ENCODE data around the gene RAB5IF.
"Not testable (repeated sequence)": the region's sequence is repeated elsewhere in the genome, so short reads cannot be mapped to it uniquely, and the experiment has no call there.

Gene RAB5IF

DNA sequence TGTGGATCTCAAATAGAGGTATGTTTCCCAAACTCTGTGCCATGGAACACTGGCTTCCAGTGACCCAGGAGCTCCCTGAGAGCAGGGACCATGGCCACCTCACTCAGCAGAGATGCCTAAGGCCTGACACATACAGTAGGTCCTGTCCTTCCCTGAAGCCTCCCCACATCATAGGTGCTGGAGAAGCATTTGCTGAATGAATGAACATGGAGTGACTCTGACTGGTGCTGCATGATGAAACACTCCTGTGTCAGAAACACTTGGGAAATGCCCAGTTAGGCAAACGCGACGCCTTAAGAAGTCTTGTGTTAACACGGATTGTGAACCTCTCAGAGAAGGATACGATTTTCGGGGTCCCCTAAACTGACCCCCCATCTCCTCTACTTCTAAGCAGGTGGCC lies 26.1 kb downstream of the RAB5IF start:
- DNase-seq = no peak

DNA sequence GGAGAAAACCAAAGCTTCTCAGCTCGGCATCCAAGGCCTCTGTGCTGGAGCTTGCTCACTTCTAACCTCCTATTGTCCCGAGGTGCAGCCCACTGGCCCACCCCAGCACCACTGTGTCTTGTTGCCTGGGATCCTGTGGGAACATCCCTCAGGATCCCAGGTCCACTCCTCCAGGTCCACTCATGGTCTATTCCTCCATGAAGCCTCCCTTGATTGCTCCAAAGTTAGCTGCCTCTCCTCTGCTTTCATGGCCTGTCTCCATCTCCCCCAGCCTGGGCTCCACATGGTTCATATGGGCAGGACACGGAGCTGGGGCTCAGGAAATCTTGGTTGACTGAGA lies 26.5 kb downstream of the RAB5IF start:
- no peak for DNase-seq

DNA sequence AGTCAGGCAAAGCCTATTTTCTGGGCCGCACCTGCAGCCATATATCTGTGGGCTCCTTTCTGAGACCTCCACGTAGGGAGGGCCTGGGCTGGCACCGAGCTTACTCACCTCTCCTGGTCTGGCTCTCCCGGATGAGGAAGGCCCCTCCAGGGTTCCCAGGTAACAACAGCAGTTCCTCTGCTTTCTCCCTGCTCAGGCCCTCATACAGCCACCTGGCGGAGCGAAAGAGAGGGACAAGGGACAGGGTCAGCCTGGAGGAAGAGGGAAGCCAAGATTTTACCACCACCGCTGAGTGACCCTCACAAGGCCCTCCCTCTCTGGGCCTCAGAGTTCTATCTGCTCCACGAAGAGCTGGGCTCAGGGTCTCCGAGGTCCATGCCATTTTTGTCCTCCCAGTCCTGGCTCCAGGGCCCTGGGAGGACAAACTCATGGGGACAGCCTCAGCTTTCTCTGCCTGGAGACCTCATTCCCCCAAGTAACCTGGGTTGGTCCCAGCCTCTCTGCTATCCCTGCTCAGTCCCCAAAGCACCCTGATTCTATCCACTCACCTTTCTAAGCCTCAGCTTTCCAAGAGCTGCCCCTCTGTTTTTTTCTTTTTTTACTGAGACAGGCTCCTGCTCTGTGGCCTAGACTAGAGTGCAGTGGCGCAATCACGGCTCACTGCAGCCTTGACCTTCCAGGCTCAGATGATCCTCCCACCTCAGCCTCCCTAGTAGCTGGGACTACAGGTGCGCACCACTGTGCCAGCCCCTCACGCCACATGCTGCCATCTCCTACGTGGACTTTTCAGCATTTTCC lies 27.1 kb downstream of the RAB5IF start:
- no peak for DNase-seq

DNA sequence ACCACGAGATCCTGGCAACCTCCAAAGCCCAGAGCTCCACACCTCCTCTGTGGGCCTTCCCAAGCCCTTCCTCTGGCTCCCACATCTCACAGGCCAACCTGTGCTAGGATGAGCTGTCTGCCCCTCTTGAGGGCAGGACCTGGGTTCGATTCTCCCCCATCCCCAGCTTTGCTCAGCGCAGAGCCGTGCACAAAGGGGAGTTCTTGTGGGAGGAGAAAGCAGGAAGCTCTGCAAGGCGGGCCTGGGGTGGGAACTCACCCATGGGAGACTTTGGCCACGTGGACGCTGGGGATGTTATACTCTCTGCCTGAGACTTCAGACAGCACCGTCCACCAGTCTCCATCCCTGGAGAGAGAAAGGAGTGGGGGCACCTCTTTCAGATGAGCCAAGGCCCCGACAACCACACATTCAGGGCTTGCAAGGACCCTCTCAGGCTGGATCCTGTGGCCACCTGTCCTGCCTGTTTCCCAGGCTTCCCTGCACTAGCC lies 27.8 kb downstream of the RAB5IF start:
- no peak for DNase-seq

DNA sequence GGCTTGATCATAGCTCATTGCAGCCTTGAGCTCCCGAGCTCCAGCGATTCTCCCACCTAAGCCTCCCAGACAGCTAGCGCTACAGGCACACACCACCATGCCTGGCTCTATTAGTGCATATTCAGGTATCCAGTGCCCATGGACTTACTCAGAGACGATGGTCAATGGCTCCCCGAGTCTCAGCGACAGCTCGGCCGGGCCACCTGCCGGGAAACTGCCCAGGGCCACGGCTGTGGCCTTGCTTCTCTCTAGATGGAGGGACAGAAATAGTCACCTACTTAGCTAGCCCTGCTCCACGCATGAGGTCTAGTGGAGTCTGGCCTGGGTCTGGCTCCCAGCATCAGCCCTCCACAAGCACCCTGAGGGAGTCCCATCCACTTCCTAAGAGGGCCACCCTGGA lies 28.8 kb downstream of the RAB5IF start:
- no peak for DNase-seq

DNA sequence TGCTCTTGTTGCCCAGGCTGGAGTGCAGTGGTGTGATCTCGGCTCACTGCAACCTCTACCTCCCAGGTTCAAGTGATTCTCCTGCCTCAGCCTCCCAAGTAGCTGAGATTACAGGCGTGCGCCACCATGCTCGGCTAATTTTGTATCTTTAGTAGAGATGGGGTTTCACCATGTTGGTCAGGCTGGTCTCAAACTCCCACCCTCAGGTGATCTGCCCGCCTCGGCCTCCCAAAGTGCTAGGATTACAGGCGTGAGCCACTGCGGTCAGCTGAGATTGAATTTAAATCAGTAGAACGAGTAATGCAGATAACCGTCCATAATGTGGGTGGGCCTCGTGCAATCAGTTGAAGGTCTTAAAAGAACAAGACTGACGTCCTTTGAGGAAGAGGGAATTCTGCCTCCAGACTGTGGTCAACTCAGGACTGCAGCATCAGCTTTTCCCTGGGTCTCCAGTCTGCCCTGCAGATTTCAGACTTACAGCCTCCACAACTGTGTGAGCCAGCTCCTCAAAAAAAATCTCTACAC lies 33.4 kb downstream of the RAB5IF start:
- not testable (repeated sequence) for DNase-seq

DNA sequence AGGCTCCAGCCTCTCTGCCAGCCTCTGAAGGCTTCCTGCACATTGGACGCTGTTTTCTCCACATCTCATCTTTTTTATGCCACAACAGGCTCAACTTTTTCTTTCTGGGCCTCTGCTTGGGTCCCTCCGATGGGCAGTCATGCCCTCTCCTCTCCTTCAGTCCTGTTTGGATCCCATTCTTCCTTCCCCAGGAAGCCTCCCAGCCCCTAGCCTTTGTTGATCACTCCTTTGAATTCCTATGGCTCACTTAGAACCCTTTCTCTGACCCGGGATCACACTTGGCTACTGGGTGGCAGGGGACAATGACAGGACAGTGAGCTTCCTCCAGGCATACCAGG lies 35.9 kb downstream of the RAB5IF start:
- DNase-seq = no peak

DNA sequence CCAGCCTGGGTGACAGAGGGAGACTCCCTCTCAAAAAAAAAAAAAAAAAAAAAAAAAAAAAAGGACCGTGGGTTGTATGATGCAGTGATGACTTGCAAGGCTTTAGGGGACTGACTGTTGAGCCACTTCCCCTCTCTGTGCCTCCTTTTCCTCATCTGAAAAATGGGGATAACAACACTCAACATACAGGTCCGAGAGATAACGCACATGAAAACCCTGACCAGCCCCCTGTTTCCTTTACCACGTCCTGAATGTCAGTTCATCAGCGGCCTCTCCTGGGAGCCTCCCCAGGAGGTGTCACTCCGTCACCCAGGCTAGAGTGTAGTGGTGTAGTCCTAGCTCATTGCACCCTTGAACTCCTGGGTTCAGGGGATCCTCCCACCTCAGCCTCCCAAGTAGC lies 36.6 kb downstream of the RAB5IF start:
- no peak for DNase-seq

DNA sequence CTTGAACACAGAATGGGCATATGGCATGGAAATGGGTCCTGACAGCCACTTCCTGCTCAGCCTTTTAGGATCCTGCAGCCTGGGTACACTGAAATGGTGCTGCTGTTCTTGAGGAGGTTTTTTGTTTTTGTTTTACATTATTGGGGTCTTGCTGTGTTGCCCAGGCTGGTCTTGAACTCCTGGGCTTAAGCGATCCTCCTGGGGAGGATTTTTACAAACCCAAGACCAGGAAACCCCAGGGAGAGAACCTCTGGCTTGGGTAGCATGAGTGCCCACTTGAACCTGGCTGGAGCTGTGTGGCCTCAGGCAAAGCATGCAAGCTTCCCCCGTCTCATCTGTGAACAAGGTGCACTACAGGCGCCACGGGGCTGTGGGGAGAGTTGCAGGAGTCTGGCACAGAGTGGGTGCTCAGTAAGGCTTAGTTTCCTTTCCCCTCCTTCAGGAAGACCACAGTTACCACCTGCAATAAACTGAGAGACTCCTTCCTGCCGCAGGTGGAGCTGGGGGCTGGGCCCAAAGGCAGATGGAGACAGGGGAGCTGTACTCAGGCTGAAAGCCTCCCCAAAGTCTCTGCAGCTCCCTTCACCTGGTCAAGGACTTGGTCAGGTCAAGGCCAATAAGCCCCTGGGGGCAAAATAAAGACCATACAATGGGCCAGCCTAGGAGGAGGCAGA lies 38.6 kb downstream of the RAB5IF start:
- peak; percentile 60 for DNase-seq

DNA sequence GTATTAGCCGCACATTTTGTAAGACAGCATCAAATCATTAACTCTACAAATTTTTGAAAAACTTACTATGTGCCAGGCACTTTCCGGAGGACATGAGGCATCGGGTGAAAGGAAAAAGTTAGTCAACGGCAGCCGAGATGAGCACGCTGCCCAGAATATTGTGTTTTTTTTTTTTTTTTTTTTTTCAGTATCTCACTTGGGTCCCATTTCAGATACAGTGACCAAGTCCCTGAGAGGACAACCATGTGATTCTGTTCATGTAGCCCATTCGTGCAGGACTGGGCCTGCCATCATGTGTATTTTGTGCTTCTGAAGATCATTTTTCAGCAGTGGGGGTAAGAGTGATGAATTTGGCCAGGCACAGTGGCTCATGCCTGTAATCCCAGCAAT lies 39.1 kb downstream of the RAB5IF start:
- DNase-seq = peak; percentile 34

DNA sequence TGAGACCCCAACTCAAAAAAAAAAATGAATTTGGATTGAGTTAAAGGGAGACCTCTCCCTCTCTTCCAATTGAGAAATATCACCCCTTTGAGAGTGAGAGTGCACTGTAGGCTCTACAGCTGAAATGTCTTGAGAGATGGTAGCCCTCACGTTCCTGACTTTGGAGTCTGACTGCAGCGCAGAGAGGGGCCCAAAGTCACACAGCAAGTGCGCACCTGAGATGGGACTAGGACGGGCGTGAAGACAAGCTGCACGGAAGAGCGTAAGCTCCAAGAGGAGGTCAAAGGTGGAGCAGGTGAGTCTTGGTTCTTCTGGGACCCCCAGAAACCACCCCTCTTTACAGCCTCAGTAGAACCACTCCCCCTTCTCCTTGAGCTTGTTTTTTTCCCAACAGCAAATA lies 39.8 kb downstream of the RAB5IF start:
- DNase-seq = peak; percentile 13

DNA sequence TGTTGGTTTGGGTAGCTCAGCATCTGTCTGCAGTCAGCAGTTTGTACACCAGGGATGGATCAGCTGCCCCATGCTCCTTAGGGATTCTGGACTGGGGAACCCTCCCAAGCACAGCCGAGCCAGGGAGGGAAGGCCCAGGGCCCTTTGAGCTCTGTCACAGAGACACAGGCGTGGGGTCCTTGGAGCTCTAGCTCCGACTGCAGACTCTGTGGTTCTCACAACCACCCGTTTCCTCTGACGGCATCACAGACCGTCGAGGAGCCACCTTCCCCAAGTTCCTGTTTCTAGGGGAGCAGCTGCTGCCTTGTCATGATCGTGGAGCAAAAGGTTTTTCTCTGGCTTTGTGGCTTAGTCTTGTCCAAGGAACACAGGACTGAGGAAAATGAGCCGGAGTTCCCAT lies 40.4 kb downstream of the RAB5IF start, which contains the start of gene SLA2:
Gene SLA2, minus strand, starts transcription at position 199 of the 400 bp plus-strand sequence. CDS start 4,861 bp downstream, outside the sequence.
- DNase-seq = peak; percentile 60

DNA sequence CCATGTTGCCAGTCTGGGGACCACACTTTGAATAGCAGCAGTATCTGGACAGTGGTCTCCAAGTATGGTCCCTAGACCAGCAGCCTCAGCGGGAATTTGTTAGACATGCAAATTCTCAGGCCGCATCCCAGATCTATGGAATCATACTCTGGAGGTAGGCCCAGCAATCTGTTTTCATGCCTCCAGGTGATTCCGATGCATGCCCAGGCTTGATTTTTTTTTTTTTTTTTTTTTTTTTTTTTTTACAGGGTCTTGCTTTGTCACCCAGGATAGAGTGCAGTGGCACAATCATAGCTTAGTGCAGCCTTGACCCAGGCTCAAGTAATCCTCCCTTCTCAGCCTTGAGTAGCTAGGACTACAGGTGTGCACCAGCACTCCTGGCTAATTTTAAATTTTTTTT lies 41.1 kb downstream of the RAB5IF start:
- no peak for DNase-seq

DNA sequence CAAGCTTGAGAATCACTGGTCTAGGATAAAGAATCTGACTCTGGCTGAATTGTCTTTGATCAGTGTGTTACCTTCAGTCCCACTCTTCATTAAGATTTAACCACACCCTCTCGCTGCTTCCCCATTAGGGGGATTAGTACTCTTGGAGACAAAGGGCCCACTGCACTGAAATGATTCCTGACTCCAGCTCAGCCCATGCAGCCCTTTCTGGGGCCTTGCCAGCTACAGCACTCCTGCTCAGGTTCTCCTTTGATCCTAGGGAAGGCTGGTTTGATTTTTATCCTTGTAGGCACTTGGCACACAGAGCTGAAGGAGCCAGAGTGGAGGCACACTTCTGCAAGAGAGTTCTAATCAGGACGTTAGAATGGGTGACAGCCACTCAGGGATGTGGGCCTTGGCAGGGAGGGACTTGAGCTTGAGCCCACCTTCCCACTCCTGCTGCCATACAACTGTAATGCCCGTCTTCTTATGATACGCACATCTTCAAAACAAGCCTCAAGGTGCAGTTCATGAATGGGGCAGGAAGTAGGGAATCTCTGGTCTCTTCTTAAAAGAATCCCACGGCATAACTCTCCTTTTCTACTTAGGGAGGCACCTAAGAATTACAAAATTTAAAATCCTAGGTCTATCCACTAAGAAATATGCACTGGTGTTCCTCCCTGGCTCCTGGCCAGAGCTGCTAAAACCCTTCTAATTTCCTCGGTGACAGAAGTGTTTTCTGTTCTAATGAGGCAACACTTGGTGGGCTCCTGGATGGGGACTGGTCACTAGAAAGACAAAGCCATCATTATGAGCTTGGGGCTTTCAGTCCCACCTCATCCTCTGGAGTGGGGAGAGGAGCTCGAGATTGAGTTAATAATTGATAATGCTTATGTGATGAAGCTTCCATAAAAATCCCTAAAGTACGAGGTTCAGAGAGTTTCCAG lies 41.9 kb downstream of the RAB5IF start:
- DNase-seq = no peak

DNA sequence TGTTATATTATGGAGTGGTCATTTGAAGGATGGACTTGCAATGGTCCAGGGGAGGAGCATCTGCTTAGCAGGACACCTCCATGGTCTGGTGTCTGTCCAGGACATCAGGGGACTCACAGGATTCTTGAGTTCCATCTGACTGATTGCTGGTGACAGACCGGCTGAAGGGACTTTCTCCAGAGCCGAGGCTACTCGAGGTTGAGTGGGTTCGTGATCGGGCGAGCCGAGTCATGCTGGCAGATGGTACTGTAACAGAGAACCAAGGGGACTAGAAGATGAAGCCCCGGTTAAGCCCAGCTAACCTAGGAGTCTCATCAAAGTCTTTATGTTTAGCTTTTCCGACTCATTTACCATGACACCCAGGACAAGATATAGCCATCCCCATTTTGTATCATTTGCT lies 47.9 kb downstream of the RAB5IF start:
- no peak for DNase-seq

DNA sequence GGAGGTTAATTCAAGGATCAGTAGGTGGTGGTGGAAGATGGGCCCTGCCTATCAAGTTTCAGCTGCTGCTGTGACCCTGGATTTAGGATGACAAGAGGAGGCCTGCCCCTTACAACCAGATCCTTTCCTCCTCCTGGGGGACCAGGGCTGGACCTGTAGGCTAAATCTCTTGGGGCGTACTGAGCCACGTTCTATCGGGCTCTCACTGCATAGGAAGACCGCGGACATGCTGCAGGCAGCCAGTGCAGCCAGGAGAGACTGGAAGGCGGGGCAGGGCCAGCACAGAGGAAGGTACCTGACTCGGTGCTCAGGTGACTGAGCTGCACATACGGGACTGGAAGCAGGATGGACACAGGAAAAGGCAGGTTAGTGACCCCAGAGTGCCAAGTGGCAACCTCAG lies 48.9 kb downstream of the RAB5IF start:
- DNase-seq = no peak

DNA sequence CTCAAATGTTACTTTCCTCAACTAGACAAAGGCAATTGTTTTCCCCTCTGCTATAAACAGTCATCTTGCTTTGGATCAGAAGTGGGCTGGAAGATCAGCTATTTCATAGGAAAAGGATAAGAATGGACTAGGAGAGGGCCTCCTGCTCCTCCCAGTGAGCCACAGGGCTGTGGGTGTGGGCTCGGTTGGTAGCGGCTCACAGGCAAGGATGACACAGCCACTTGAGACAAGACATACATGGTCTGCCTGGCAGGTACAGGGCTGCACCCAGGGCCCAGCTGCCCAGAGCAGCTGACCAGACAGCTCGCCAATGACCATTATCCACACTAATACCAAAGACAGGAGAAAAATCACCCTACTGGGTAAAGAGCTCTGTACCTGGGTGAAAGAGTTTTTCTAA lies 49.4 kb downstream of the RAB5IF start:
- DNase-seq = no peak

DNA sequence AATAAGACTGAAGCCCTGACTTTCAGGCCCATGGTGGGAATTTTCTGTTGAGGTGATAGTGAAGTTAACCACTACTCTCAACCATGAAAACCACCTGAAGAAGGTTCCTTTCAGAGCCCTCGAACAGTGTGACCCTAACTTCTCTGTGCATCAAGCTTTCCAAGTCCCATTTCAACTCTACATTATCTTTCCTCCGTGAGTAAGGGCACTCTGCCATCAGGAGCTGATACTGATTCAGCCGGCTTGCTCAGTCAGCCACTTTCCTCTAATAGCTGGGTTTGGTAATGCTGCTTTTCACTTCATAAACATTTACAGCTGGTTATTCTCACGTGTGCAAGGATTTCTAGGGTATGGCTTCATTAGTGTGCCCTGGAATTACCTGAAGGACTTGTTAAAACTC lies 51.2 kb downstream of the RAB5IF start:
- no peak for DNase-seq

DNA sequence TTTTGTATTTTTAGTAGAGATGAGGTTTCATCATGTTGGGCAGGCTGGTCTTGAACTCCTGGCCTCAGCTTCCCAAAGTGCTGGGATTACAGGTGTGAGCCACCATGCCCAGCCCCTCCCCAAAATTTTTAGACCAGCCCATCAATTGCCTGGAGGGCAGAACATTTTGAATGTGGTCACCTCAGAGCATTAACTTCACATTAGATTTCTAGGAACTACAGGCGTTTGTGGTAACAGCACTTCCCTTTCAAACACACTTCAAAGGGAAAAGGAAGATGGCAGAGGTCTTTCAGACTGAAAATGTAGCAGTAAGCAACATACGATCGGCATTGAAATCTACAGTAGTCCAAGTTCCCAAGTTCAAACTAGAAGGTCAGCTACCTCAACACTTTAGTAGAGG lies 52.7 kb downstream of the RAB5IF start:
- DNase-seq = no peak
